K562 (cell line): ENCODE data around the gene PPP2R1A. TPM values are rescaled to one million over a fixed set of nuclear protein-coding genes. Genes with fewer than 3 reads are reported as not detected.
A peak's percentile ranks its signal among the peaks of the same experiment; 100 is the strongest.

Source experiments
- ATAC-seq: fragments of 200-7000 bp; cut with Tn5 transposase; 3 replicates; pipeline ENCODE4 v1.9.1; 2020; ENCODE audit warnings: moderate library complexity
- BruUV-seq: library from RNA; stranded (reverse); fragments of 400-500 nt; replicated peaks from 2 replicates; lab custom pipeline; 2021; lab: Mats Ljungman, UMichigan
- CTCF ChIA-PET: fragments of 300-600 bp; formaldehyde crosslinking; extraction: SDS; loops from one replicate; lab custom pipeline; 2021; ENCODE audit warnings: low intra/inter-chr PET ratio; lab: Yijun Ruan, JAX
- POLR2A ChIA-PET: fragments of 300-600, 350-650 bp; sonication (Branson Sonifier 250); formaldehyde crosslinking; extraction: SDS; loops from one replicate; lab custom pipeline; 2021; ENCODE audit warnings: antibody characterized with exemption, inconsistent platforms; lab: Yijun Ruan, JAX
- DNase-seq, 4 experiments: peaks; one replicate each; pipeline versions ENCODE4 v3.0.0 to v3.0.0-alpha.2; 2011 to 2018; ENCODE audit warnings: low spot score in 3 of 4, mixed read lengths in 3 of 4; ENCODE audit errors: extremely low read depth in 1 of 4
- FAIRE-seq: peaks from 2 replicates; lab custom pipeline; 2011; peaks lifted over from hg19 to GRCh38; lab: Jason Lieb, UNC
- H2AFZ ChIP-seq: 2 replicates; pipeline ENCODE4 v1.6.0; 2011; ENCODE audit warnings: low read depth, low read length, control low read depth, inconsistent platforms
- H3K27ac ChIP-seq: fragments of 200-600 bp; 3 replicates; pipeline ENCODE4 v1.8.0; 2011; ENCODE audit warnings: low read depth, mild to moderate bottlenecking, control low read depth, inconsistent platforms, low read length, moderate library complexity, mixed read lengths; ENCODE audit errors: extremely low read depth
- H3K27me3 ChIP-seq, 2 experiments: fragments of 300-600 bp in 1 of 2; 2 replicates in 1 of 2; 3 replicates in 1 of 2; pipeline versions ENCODE4 v1.6.0 to v1.8.0; 2011; ENCODE audit warnings: inconsistent platforms in 2 of 2, low read length in 2 of 2, mild to moderate bottlenecking in 1 of 2, mixed read lengths in 1 of 2, moderate library complexity in 1 of 2; ENCODE audit not compliant: control insufficient read depth in 2 of 2, insufficient read depth in 2 of 2
- H3K36me3 ChIP-seq: fragments of 300-600 bp; 3 replicates; pipeline ENCODE4 v1.8.0; 2011; ENCODE audit warnings: mild to moderate bottlenecking, low read length, inconsistent platforms; ENCODE audit not compliant: control insufficient read depth, insufficient read depth
- H3K4me1 ChIP-seq, 2 experiments: fragments of 200-600 bp in 1 of 2; replicated peaks in 1 of 2; 2 replicates in 1 of 2; 3 replicates in 1 of 2; pipeline versions ENCODE4 v1.5.1 to v1.8.0; 2011; ENCODE audit warnings: inconsistent platforms in 2 of 2, low read length in 2 of 2, mild to moderate bottlenecking in 1 of 2, mixed read lengths in 1 of 2, moderate library complexity in 1 of 2; ENCODE audit not compliant: control insufficient read depth in 2 of 2, insufficient read depth in 2 of 2
- H3K4me2 ChIP-seq: 2 replicates; pipeline ENCODE4 v1.6.1; 2011; ENCODE audit warnings: low read length, control low read depth, inconsistent platforms, mixed read lengths; ENCODE audit not compliant: insufficient read depth
- H3K4me3 ChIP-seq: fragments of 200-600 bp; sonication (generic), shearing (Covaris generic); 2 replicates; pipeline ENCODE4 v1.5.1; 2016; ENCODE audit warnings: control low read depth, inconsistent platforms
- H3K79me2 ChIP-seq: fragments of 200-600 bp; 3 replicates; pipeline ENCODE4 v1.8.0; 2011; ENCODE audit warnings: low read length, inconsistent platforms; ENCODE audit not compliant: control insufficient read depth, insufficient read depth
- H3K9ac ChIP-seq, 2 experiments: 2 replicates each; pipeline versions ENCODE4 v1.6.0 to v1.6.1; 2011; ENCODE audit warnings: low read depth in 2 of 2, low read length in 2 of 2, control low read depth in 1 of 2, inconsistent platforms in 1 of 2, mild to moderate bottlenecking in 1 of 2, mixed read lengths in 1 of 2; ENCODE audit not compliant: insufficient read depth in 1 of 2
- H3K9me1 ChIP-seq: one replicate; pipeline ENCODE4 v1.6.0; 2011; ENCODE audit warnings: inconsistent platforms, mild to moderate bottlenecking, low read length, moderate library complexity; ENCODE audit not compliant: control insufficient read depth, insufficient read depth
- H3K9me3 ChIP-seq: replicated peaks from 2 replicates; pipeline ENCODE4 v1.5.1; 2011; ENCODE audit warnings: low read depth, low read length, inconsistent platforms; ENCODE audit not compliant: control insufficient read depth, insufficient read depth
- H4K20me1 ChIP-seq: replicated peaks from 2 replicates; pipeline ENCODE4 v1.6.1; 2011; ENCODE audit warnings: low read length, inconsistent platforms, mixed read lengths; ENCODE audit not compliant: control insufficient read depth, insufficient read depth
- CBFA2T3 ChIP-seq: fragments of 450-650 bp; IDR thresholded peaks from 2 replicates; pipeline ENCODE4 v1.6.1; 2017
- HNRNPK ChIP-seq: fragments of 200-400 bp; formaldehyde crosslinking; IDR thresholded peaks from one replicate; pipeline ENCODE4 v1.6.1; 2018; ENCODE audit warnings: mild to moderate bottlenecking, low read depth, low read length; ENCODE audit not compliant: poor library complexity, severe bottlenecking
- KDM5B ChIP-seq: fragments of 200-600 bp; sonication (generic); IDR thresholded peaks from 2 replicates; pipeline ENCODE4 v1.6.1; 2012; ENCODE audit warnings: low read depth, mild to moderate bottlenecking, moderate library complexity, low read length, control low read depth, inconsistent platforms; ENCODE audit not compliant: insufficient replicate concordance
- NFE2 ChIP-seq: IDR thresholded peaks from 2 replicates; pipeline ENCODE4 v1.6.1; 2014; ENCODE audit warnings: antibody characterized with exemption, low read depth
- USF2 ChIP-seq: sonication (generic); formaldehyde crosslinking; IDR thresholded peaks from 2 replicates; pipeline ENCODE4 v1.5.0; 2020; ENCODE audit warnings: missing genetic modification reagents
- ZNF274 ChIP-seq: IDR thresholded peaks from 2 replicates; pipeline ENCODE4 v1.6.1; 2011; ENCODE audit warnings: low read depth, mild to moderate bottlenecking, low read length, moderate library complexity, borderline replicate concordance
- ZNF778 ChIP-seq: fragments of 450-650 bp; formaldehyde crosslinking; IDR thresholded peaks from 2 replicates; pipeline ENCODE4 v1.4.0; 2020; ENCODE audit warnings: mild to moderate bottlenecking, moderate library complexity
- ZNF785 ChIP-seq: fragments of 250-450 bp; sonication (Bioruptor Pico); IDR thresholded peaks from 2 replicates; pipeline ENCODE4 v1.4.0; 2020; ENCODE audit warnings: mild to moderate bottlenecking
- WGBS: fragments of 100-300 bp; shearing (Covaris generic); methylation state at CpG from one replicate; pipeline ENCODE4 v1.1.6; 2016; ENCODE audit warnings: low coverage, mixed read lengths; ENCODE audit not compliant: insufficient coverage; ENCODE audit errors: missing lambda C conversion rate; 5-methylcytosine and 5-hydroxymethylcytosine counted together
- in situ Hi-C: fragments of 300-500 bp; cut with MboI; formaldehyde crosslinking; loops from 4 replicates; pipeline ENCODE4 v1.15.0; 2018; ENCODE audit warnings: inconsistent platforms, mixed read lengths
- intact Hi-C: fragments of 100-400 bp; cut with micrococcal nuclease; formaldehyde crosslinking; loops from 2 replicates; pipeline ENCODE4 v1.14.2; 2022
- polyA plus RNA-seq, 8 experiments: library from polyadenylated mRNA; depleted of rRNA in 4 of 8; stranded (reverse) in 5 of 8; unstranded in 3 of 8; fragments of >200 nt; fragmentation: Nextera tagmentation in 2 of 8; fragmentation: Illumina TruSeq in 1 of 8; extraction: Ambion mirVana in 2 of 8; extraction: Trizol in 1 of 8; gene quantifications; 2 replicates each; pipeline versions ENCODE4 v1.2.1 to v1.2.3, GENCODE V29; 2011 to 2014; ENCODE audit warnings: inconsistent platforms in 1 of 8, missing spikeins in 1 of 8
- total RNA-seq, 7 experiments: library from RNA; depleted of rRNA in 6 of 7; stranded (reverse); fragments of >200 nt in 6 of 7; fragmentation: Illumina TruSeq in 2 of 7; extraction: Trizol in 2 of 7; gene quantifications; 2 replicates each; pipeline versions ENCODE4 v1.2.1 to v1.2.3, GENCODE V29; 2011 to 2021; ENCODE audit warnings: low replicate concordance in 1 of 7
- TF ChIP-seq, protein P1 (sequence below): fragments of 450-650 bp; IDR thresholded peaks from 2 replicates; pipeline ENCODE4 v1.6.1; 2016; ENCODE audit warnings: low read depth
- TF ChIP-seq, protein P2 (sequence below): fragments of 250-450 bp; sonication (Bioruptor Pico); IDR thresholded peaks from 2 replicates; pipeline ENCODE4 v1.8.0; 2022; ENCODE audit warnings: moderate library complexity, mild to moderate bottlenecking, inconsistent platforms

PPP2R1A gene
- total and polyA plus RNA-seq, 9 of the 15 experiments (the other 6 are each of a cell fraction or from before 2014, with no cell fraction given), result 10.1 to 211 (median 70.1) TPM

DNA sequence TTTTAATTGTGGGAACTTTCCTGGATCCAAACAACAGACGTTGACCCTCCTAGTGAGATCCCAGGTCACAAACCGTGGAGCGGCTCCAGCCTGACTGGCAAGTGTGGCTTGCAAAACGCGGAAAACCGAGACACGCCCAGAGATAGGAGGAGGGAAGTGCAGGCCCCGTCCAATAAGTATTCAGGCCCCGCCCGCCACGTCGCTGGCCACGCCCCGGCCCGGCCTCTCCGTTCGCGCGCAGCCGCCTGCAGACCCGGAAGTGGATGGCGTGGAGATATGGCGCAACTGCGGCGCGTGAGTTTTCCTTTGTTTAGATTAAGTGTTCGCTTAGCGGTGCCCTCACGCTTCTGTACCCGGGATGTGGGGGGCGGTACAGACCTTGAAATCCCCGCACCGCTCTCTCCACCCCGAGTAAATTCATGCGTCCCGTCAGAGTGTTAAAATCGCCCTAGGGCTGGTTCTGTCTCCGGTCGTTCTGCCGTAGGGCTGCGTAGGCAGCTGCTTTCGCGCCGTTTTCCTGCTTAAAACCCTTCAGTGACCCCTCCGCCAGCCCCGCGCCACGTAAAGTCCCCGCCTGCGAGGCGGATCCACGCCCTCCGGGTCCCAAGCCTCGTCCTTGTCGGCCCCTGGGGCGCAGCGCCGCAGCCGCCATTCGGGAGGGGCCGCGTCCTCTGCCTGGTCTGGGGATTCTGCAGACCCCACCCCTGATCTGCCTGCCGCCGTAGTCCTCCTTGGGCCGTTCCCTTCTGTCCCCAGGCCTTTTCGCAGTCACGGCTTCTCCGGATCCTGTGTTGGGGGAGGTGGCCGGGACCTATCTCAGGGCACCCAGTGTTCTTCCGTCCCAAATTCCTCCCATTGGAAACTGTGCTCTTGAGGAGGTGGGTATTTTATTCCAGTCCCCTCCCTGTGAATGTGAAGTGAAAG, 79.7 kb downstream of the PPP2R1A start, which contains the start of gene ZNF766:
Gene ZNF766 (plus strand): TSS at position 250 of the 924 bp plus-strand sequence. CDS start 27 bp downstream, at position 277.
- in situ Hi-C loops, result no loop called here
- WGBS, result under 1% methylated on average over 64 of the region's 70 CpGs
- Histone ChIP-seq H2AFZ (peak within 1 kb of the TSS; percentile 89), H3K36me3 (peaks cover 26% of the 10 kb centered on the region; the same call in 2 of the 3 replicates), H3K9ac (peak within 1 kb of the TSS; percentile 100), H4K20me1 (no peaks in the 10 kb centered on the region), H3K27ac (peak within 1 kb of the TSS; percentile 98), H3K9me3 (peaks cover 15% of the 10 kb centered on the region), H3K4me3 (peak within 1 kb of the TSS; percentile 99), H3K79me2 (peaks cover 44% of the 10 kb centered on the region), H3K4me1 (peaks cover 0 to 4% of the 10 kb centered on the region in 2 experiments; a peak in 2 of 5 replicates), H3K27me3 (no peaks in the 10 kb centered on the region), H3K4me2 (peak within 1 kb of the TSS; percentile 94), H3K9me1 (no peaks in the 10 kb centered on the region)
- intact Hi-C loops, result no loop called here
- CTCF ChIA-PET, result no interaction called here
- FAIRE-seq (peak; percentile 96), ATAC-seq (peak; percentile 100), DNase-seq (peak; percentile 95 to 96 (median 96))
- BruUV-seq, result TSS peak; percentile 78
- POLR2A ChIA-PET, result no interaction called here
- TF ChIP-seq, protein P1, sequence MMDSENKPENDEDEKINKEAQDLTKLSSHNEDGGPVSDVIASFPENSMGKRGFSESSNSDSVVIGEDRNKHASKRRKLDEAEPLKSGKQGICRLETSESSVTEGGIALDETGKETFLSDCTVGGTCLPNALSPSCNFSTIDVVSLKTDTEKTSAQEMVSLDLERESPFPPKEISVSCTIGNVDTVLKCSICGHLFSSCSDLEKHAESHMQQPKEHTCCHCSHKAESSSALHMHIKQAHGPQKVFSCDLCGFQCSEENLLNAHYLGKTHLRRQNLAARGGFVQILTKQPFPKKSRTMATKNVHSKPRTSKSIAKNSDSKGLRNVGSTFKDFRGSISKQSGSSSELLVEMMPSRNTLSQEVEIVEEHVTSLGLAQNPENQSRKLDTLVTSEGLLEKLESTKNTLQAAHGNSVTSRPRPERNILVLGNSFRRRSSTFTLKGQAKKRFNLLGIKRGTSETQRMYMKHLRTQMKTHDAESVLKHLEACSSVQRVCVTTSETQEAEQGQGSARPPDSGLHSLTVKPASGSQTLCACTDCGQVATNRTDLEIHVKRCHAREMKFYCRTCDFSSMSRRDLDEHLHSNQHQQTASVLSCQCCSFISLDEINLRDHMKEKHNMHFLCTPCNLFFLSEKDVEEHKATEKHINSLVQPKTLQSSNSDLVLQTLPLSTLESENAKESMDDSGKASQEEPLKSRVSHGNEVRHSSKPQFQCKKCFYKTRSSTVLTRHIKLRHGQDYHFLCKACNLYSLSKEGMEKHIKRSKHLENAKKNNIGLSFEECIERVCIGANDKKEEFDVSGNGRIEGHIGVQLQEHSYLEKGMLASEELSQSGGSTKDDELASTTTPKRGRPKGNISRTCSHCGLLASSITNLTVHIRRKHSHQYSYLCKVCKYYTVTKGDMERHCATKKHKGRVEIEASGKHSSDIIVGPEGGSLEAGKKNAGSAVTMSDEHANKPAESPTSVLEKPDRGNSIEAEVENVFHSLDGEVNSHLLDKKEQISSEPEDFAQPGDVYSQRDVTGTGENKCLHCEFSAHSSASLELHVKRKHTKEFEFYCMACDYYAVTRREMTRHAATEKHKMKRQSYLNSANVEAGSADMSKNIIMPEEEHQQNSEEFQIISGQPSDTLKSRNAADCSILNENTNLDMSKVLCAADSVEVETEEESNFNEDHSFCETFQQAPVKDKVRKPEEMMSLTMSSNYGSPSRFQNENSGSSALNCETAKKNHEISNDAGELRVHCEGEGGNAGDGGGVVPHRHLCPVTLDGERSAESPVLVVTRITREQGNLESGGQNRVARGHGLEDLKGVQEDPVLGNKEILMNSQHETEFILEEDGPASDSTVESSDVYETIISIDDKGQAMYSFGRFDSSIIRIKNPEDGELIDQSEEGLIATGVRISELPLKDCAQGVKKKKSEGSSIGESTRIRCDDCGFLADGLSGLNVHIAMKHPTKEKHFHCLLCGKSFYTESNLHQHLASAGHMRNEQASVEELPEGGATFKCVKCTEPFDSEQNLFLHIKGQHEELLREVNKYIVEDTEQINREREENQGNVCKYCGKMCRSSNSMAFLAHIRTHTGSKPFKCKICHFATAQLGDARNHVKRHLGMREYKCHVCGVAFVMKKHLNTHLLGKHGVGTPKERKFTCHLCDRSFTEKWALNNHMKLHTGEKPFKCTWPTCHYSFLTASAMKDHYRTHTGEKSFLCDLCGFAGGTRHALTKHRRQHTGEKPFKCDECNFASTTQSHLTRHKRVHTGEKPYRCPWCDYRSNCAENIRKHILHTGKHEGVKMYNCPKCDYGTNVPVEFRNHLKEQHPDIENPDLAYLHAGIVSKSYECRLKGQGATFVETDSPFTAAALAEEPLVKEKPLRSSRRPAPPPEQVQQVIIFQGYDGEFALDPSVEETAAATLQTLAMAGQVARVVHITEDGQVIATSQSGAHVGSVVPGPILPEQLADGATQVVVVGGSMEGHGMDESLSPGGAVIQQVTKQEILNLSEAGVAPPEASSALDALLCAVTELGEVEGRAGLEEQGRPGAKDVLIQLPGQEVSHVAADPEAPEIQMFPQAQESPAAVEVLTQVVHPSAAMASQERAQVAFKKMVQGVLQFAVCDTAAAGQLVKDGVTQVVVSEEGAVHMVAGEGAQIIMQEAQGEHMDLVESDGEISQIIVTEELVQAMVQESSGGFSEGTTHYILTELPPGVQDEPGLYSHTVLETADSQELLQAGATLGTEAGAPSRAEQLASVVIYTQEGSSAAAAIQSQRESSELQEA, result no peak
- TF ChIP-seq KDM5B (peak; percentile 55), CBFA2T3 (no peak), HNRNPK (no peak), NFE2 (no peak), ZNF785 (CRISPR knock-in tag) (no peak), USF2 (CRISPR knock-in tag) (no peak), ZNF778 (CRISPR knock-in tag) (no peak), ZNF274 (no peak)
- TF ChIP-seq, protein P2, sequence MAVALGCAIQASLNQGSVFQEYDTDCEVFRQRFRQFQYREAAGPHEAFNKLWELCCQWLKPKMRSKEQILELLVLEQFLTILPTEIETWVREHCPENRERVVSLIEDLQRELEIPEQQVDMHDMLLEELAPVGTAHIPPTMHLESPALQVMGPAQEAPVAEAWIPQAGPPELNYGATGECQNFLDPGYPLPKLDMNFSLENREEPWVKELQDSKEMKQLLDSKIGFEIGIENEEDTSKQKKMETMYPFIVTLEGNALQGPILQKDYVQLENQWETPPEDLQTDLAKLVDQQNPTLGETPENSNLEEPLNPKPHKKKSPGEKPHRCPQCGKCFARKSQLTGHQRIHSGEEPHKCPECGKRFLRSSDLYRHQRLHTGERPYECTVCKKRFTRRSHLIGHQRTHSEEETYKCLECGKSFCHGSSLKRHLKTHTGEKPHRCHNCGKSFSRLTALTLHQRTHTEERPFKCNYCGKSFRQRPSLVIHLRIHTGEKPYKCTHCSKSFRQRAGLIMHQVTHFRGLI (CRISPR knock-in tag), result no peak
